ENCODE data around the gene SNTB2. TPM values are rescaled to one million over a fixed set of nuclear protein-coding genes. Genes with fewer than 3 reads are reported as not detected.

SNTB2 gene
- total and polyA plus RNA-seq, 2 of the 4 experiments (the other 2 are of a cell fraction), result 23.5 to 47.5 TPM

DNA sequence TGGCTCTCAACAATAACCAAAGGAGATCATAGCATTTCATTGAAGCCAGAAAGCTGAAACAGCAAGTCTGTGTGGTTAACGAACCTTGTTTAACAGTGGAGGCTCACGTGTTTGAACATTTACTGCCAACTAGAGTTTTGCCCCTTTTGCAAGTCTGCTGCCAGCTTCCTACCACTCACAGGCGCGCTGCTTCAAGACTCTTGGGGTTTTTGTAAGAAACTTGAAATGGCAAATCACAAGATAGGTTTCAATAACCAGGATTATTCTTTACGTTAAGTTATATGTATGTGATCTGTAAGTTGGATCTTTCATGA lies 1.2 kb downstream of the SNTB2 start:
- Histone ChIP-seq H3K4me1 (ENCODE audit: control insufficient read depth, insufficient read depth, low read length) (peaks cover 18% of the 10 kb centered on the region), H2BK120ac (ENCODE audit: low read depth, low read length) (peak overlapping the region; percentile 91), H3K9ac (ENCODE audit: low read depth, low read length) (peak overlapping the region; percentile 80), H3K4me2 (ENCODE audit: low read depth, low read length) (peak overlapping the region; percentile 83), H4K8ac (ENCODE audit: low read depth in 2 of 2, low read length in 2 of 2) (peak overlapping the region in 1 of 2 experiments; percentile 80; a peak in 2 of 4 replicates), H3K23ac (ENCODE audit: low read depth, low read length) (peak overlapping the region; percentile 99), H2AK5ac (ENCODE audit: low read depth, low read length) (peak overlapping the region; percentile 60; the same call in 1 of the 2 replicates), H2AFZ (replicated peaks; ENCODE audit: low read length, poor library complexity) (no peak overlapping the region), H3K9me3 (ENCODE audit: control insufficient read depth, insufficient read depth, low read length) (no peaks in the 10 kb centered on the region), H2AK9ac (replicated peaks; ENCODE audit: low read depth, low read length, poor library complexity) (peak overlapping the region; percentile 92), H3K14ac (replicated peaks; ENCODE audit: low read depth, low read length) (peak overlapping the region; percentile 99), H2BK15ac (ENCODE audit: low read depth, low read length) (peak overlapping the region; percentile 59; the same call in 2 of the 3 replicates), H3K27ac (ENCODE audit: insufficient read depth, low read length) (peak overlapping the region; percentile 98), H4K91ac (ENCODE audit: insufficient read depth, low read depth, low read length) (peak overlapping the region; percentile 78), H4K20me1 (ENCODE audit: insufficient read depth, low read length) (peaks cover 23% of the 10 kb centered on the region; the same call in 1 of the 2 replicates), H4K5ac (ENCODE audit: low read depth, low read length) (peak overlapping the region; percentile 4; the same call in 1 of the 2 replicates), H3K36me3 (ENCODE audit: control insufficient read depth, insufficient read depth, low read length) (0 out of 2 replicates have a peak, but pooled peaks cover 2% of the 10 kb centered on the region), H3K4me3 (ENCODE audit: insufficient read depth, low read depth, low read length) (peak overlapping the region; percentile 83), H2BK5ac (ENCODE audit: low read depth, low read length, poor library complexity, severe bottlenecking) (peak overlapping the region; percentile 94), H3K18ac (ENCODE audit: low read depth, low read length) (peak overlapping the region; percentile 22), H3K56ac (ENCODE audit: extremely low read depth, insufficient read depth, low read length) (peak overlapping the region; percentile 71), H3K9me1 (ENCODE audit: insufficient read depth, low read length) (peaks cover 10% of the 10 kb centered on the region), H2BK20ac (ENCODE audit: low read depth, low read length) (peak overlapping the region; percentile 54; the same call in 1 of the 2 replicates), H3K79me1 (ENCODE audit: low read depth in 1 of 2, low read length in 2 of 2) (peaks cover 3 to 51% of the 10 kb centered on the region in 2 experiments), H3K27me3 (ENCODE audit: control insufficient read depth, insufficient read depth, low read length) (no peaks in the 10 kb centered on the region), H3K4ac (ENCODE audit: low read depth, low read length) (peak overlapping the region; percentile 91)
- dilution Hi-C loops (cut with HindIII; ENCODE audit: low sequenced_read_pairs, unreplicated experiment), result no loop called here
- POLR2A ChIA-PET (ENCODE audit: unreplicated experiment), result interaction anchor here (0.5 to 1.3 kb wide), 4 partner anchors 10 to 55 kb away, joined by 3 read pairs; no protein-coding TSS in a partner anchor
- in situ Hi-C loops (cut with MboI; ENCODE audit: low sequenced_read_pairs), result loop anchor here (5.0 kb wide), 1 partner anchor 89 kb away; no protein-coding TSS in a partner anchor
- BruUV-seq (replicated peaks), result TSS peak; percentile 89
- ATAC-seq (ENCODE audit: low read depth), result no peak
- no peak for DNase-seq
- peak; percentile 56; the same call in 1 of the 2 replicates for TF ChIP-seq MXI1 (IDR thresholded peaks at IDR 0.05; ENCODE audit: borderline replicate concordance, low read depth, low read length)
- peak; percentile 46; the same call in 1 of the 2 replicates for TF ChIP-seq BHLHE40 (IDR thresholded peaks at IDR 0.05; ENCODE audit: low read depth, low read length)
- TF ChIP-seq, protein P1, sequence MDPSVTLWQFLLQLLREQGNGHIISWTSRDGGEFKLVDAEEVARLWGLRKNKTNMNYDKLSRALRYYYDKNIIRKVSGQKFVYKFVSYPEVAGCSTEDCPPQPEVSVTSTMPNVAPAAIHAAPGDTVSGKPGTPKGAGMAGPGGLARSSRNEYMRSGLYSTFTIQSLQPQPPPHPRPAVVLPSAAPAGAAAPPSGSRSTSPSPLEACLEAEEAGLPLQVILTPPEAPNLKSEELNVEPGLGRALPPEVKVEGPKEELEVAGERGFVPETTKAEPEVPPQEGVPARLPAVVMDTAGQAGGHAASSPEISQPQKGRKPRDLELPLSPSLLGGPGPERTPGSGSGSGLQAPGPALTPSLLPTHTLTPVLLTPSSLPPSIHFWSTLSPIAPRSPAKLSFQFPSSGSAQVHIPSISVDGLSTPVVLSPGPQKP (IDR thresholded peaks at IDR 0.05; ENCODE audit: borderline replicate concordance, low read depth, low read length), result no peak
- intact Hi-C loops (cut with micrococcal nuclease), result loop anchor here (1.0 kb wide), 1 partner anchor 99 kb away; no protein-coding TSS in a partner anchor
- no CpG with 5 or more reads among the region's 5 CpGs for WGBS, 2 experiments (ENCODE audit: extremely low coverage in 2 of 2, insufficient read length in 1 of 2)
- CTCF ChIA-PET, result interaction anchor here (0.5 to 0.7 kb wide), 5 partner anchors 14 to 736 kb away, joined by 3 to 7 read pairs (median 5); no protein-coding TSS in a partner anchor

Data from IMR-90 (cell line).